CD14-positive monocyte (primary cell): ENCODE measurements around the gene KRT1. TPM values are rescaled to one million over a fixed set of nuclear protein-coding genes. Genes with fewer than 3 reads are reported as not detected.

Experiments used
- DNase-seq, 3 donors: peaks; one replicate each; pipeline ENCODE4 v3.0.0-alpha.2; 2011 to 2022
- H2AFZ ChIP-seq: 2 replicates; pipeline ENCODE4 v1.6.0; 2012; ENCODE audit warnings: mild to moderate bottlenecking, low read depth, low read length, inconsistent platforms; ENCODE audit not compliant: insufficient read depth, poor library complexity, severe bottlenecking
- H3K27ac ChIP-seq, 2 donors: 1 replicate in 1 of 2; 2 replicates in 1 of 2; pipeline ENCODE4 v1.5.1; 2012 to 2013; ENCODE audit warnings: low read length in 2 of 2, control low read depth in 1 of 2, inconsistent platforms in 1 of 2, low read depth in 1 of 2, mild to moderate bottlenecking in 1 of 2
- H3K27me3 ChIP-seq, 2 donors: one replicate each; pipeline versions ENCODE4 v1.6.0 to v1.6.1; 2011 to 2013; ENCODE audit warnings: low read length in 2 of 2; ENCODE audit not compliant: control insufficient read depth in 2 of 2, insufficient read depth in 2 of 2
- H3K36me3 ChIP-seq, 2 donors: replicated peaks in 1 of 2; 1 replicate in 1 of 2; 2 replicates in 1 of 2; pipeline versions ENCODE4 v1.5.1 to v1.6.1; 2012 to 2013; ENCODE audit warnings: low read length in 2 of 2, control low read depth in 1 of 2, inconsistent platforms in 1 of 2, mild to moderate bottlenecking in 1 of 2; ENCODE audit not compliant: insufficient read depth in 2 of 2, control insufficient read depth in 1 of 2
- H3K4me1 ChIP-seq, 2 donors: 1 replicate in 1 of 2; 2 replicates in 1 of 2; pipeline versions ENCODE4 v1.5.1 to v1.6.1; 2012 to 2013; ENCODE audit warnings: low read length in 2 of 2, control low read depth in 1 of 2, inconsistent platforms in 1 of 2, mild to moderate bottlenecking in 1 of 2, moderate library complexity in 1 of 2; ENCODE audit not compliant: insufficient read depth in 2 of 2, control insufficient read depth in 1 of 2
- H3K4me2 ChIP-seq: replicated peaks from 2 replicates; pipeline ENCODE3; 2012; ENCODE audit warnings: low read length, moderate library complexity, mild to moderate bottlenecking; ENCODE audit not compliant: poor library complexity, severe bottlenecking; ENCODE audit errors: extremely low read depth
- H3K4me3 ChIP-seq, 3 experiments: fragments of 200-600 bp in 1 of 3; sonication (generic) in 1 of 3; replicated peaks in 1 of 3; 1 replicate in 2 of 3; 2 replicates in 1 of 3; pipeline ENCODE4 v1.5.1; 2011 to 2013; ENCODE audit warnings: low read length in 3 of 3, mild to moderate bottlenecking in 3 of 3, control low read depth in 2 of 3, low read depth in 2 of 3, inconsistent platforms in 1 of 3, moderate library complexity in 1 of 3
- H3K79me2 ChIP-seq: 2 replicates; pipeline ENCODE4 v1.6.0; 2012; ENCODE audit warnings: mild to moderate bottlenecking, control low read depth, inconsistent platforms, low read length, moderate library complexity; ENCODE audit not compliant: insufficient read depth
- H3K9ac ChIP-seq: 2 replicates; pipeline ENCODE4 v1.6.0; 2017; ENCODE audit warnings: low read length, mild to moderate bottlenecking; ENCODE audit not compliant: insufficient read depth, poor library complexity, severe bottlenecking
- H3K9me3 ChIP-seq, 2 donors: replicated peaks in 1 of 2; 1 replicate in 1 of 2; 2 replicates in 1 of 2; pipeline versions ENCODE4 v1.5.1 to v1.6.1; 2012 to 2013; ENCODE audit warnings: low read length in 2 of 2, control low read depth in 1 of 2; ENCODE audit not compliant: control insufficient read depth in 1 of 2, insufficient read depth in 1 of 2
- H4K20me1 ChIP-seq: 2 replicates; pipeline ENCODE4 v1.6.0; 2012; ENCODE audit warnings: mild to moderate bottlenecking, low read length, control low read depth, moderate library complexity; ENCODE audit not compliant: insufficient read depth
- H3K27ac Mint-ChIP-seq, 7 donors: one replicate each; pipeline ENCODE4 v1.8.0; 2020; ENCODE audit warnings: mild to moderate bottlenecking in 7 of 7, mixed read lengths in 7 of 7, moderate library complexity in 6 of 7, inconsistent platforms in 2 of 7
- H3K27me3 Mint-ChIP-seq, 3 donors: one replicate each; pipeline ENCODE4 v1.8.0; 2021 to 2022; ENCODE audit warnings: low read depth in 3 of 3, mild to moderate bottlenecking in 3 of 3, mixed read lengths in 3 of 3, moderate library complexity in 3 of 3, inconsistent platforms in 1 of 3
- H3K36me3 Mint-ChIP-seq, 2 donors: one replicate each; pipeline ENCODE4 v1.8.0; 2020; ENCODE audit warnings: mixed read lengths in 2 of 2, inconsistent platforms in 1 of 2, mild to moderate bottlenecking in 1 of 2
- H3K4me1 Mint-ChIP-seq: one replicate; pipeline ENCODE4 v1.8.0; 2020; ENCODE audit warnings: mild to moderate bottlenecking, mixed read lengths
- H3K4me3 Mint-ChIP-seq, 2 donors: one replicate each; pipeline ENCODE4 v1.8.0; 2020; ENCODE audit warnings: mild to moderate bottlenecking in 2 of 2, mixed read lengths in 2 of 2, moderate library complexity in 1 of 2
- H3K9me3 Mint-ChIP-seq, 7 donors: one replicate each; pipeline ENCODE4 v1.8.0; 2020 to 2022; ENCODE audit warnings: mixed read lengths in 7 of 7, mild to moderate bottlenecking in 6 of 7, moderate library complexity in 6 of 7, inconsistent platforms in 2 of 7
- WGBS: methylation state at CpG from one replicate; pipeline ENCODE4 v1.1.5; 2013; ENCODE audit warnings: missing lambda C conversion rate; ENCODE audit not compliant: insufficient coverage; 5-methylcytosine and 5-hydroxymethylcytosine counted together
- intact Hi-C, 2 donors: fragments of 100-400 bp; cut with micrococcal nuclease; formaldehyde crosslinking; loops; one replicate each; pipeline versions ENCODE4 v1.15.0 to v1.15.1; 2023
- polyA plus RNA-seq, 3 donors: library from polyadenylated mRNA; depleted of rRNA in 1 of 3; unstranded in 2 of 3; stranded (reverse) in 1 of 3; fragments of 300-500 nt in 2 of 3; fragments of >200 nt in 1 of 3; fragmentation: Illumina TruSeq in 2 of 3; gene quantifications; 1 replicate in 2 of 3; 2 replicates in 1 of 3; pipeline ENCODE4 v1.2.3, GENCODE V29; 2012 to 2021
- TF ChIP-seq, protein P1 (sequence below): fragments of 200-600 bp; IDR thresholded peaks from one replicate; pipeline ENCODE4 v1.8.0; 2022; ENCODE audit warnings: antibody characterized with exemption, mild to moderate bottlenecking

KRT1 gene
- polyA plus RNA-seq, 3 donors = not detected

DNA sequence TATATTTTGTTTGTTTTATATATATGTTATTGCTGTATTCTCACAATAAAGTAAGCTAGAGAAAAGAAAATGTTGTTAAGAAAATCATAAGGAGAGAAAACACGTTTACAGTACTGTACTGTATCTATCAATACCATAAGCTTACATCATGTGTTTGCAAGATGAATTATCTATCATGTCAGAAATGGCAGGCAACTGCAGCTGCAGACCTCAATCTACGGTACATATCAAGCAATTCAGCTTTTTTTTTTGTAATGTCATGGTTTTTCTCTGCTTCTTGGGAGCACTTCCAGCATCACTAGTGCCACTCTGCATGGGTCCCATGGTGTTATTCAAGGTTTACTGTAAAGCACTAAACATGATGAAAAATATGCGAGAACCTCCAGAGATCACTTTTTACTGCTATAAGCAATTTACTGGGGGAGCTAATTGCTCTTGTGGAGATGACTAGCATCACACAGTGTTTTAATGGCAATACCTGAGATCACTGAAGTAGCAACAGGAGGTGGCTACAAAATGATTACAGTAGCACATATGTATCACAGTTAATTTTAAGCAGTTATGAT is 19.2 kb downstream of the KRT1 start:
- Histone ChIP-seq H3K4me1 (no peaks in the 10 kb centered on the region), H4K20me1 (no peaks in the 10 kb centered on the region), H3K4me3 (no peak overlapping the region), H3K36me3 (no peaks in the 10 kb centered on the region), H3K9me3 (no peaks in the 10 kb centered on the region), H3K27me3 (no peaks in the 10 kb centered on the region), H3K79me2 (no peaks in the 10 kb centered on the region), H3K4me2 (no peak overlapping the region), H3K9ac (no peak overlapping the region), H2AFZ (no peak overlapping the region), H3K27ac (no peak overlapping the region)
- H3K27me3 Mint-ChIP-seq = peaks cover 0 to 4% (median 2%) of the 10 kb centered on the region in 3 donors
- no peaks in the 10 kb centered on the region for H3K4me1 Mint-ChIP-seq
- no peak overlapping the region for H3K27ac Mint-ChIP-seq
- no peak for DNase-seq
- peaks cover 0 to 2% (median 0%) of the 10 kb centered on the region in 7 donors for H3K9me3 Mint-ChIP-seq
- H3K36me3 Mint-ChIP-seq = no peaks in the 10 kb centered on the region
- intact Hi-C loops = no loop called here
- WGBS = 100% methylated on average over 1 of the region's 3 CpGs
- no peak overlapping the region for H3K4me3 Mint-ChIP-seq
- TF ChIP-seq, protein P1, sequence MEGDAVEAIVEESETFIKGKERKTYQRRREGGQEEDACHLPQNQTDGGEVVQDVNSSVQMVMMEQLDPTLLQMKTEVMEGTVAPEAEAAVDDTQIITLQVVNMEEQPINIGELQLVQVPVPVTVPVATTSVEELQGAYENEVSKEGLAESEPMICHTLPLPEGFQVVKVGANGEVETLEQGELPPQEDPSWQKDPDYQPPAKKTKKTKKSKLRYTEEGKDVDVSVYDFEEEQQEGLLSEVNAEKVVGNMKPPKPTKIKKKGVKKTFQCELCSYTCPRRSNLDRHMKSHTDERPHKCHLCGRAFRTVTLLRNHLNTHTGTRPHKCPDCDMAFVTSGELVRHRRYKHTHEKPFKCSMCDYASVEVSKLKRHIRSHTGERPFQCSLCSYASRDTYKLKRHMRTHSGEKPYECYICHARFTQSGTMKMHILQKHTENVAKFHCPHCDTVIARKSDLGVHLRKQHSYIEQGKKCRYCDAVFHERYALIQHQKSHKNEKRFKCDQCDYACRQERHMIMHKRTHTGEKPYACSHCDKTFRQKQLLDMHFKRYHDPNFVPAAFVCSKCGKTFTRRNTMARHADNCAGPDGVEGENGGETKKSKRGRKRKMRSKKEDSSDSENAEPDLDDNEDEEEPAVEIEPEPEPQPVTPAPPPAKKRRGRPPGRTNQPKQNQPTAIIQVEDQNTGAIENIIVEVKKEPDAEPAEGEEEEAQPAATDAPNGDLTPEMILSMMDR = no peak

GRCh38 chr12:52659951-52660350 is 20.3 kb downstream of the KRT1 start:
- Histone ChIP-seq H3K4me2 (no peak overlapping the region), H3K4me1 (no peaks in the 10 kb centered on the region), H3K79me2 (no peaks in the 10 kb centered on the region), H3K9me3 (no peaks in the 10 kb centered on the region), H2AFZ (no peak overlapping the region), H3K4me3 (no peak overlapping the region), H3K27me3 (no peaks in the 10 kb centered on the region), H3K9ac (no peak overlapping the region), H3K27ac (no peak overlapping the region), H3K36me3 (no peaks in the 10 kb centered on the region), H4K20me1 (no peaks in the 10 kb centered on the region)
- TF ChIP-seq, protein P1 = no peak
- no peak overlapping the region for H3K4me3 Mint-ChIP-seq
- WGBS = 84% methylated on average over 4 of the region's 4 CpGs
- H3K36me3 Mint-ChIP-seq = no peaks in the 10 kb centered on the region
- peaks cover 0 to 2% (median 0%) of the 10 kb centered on the region in 7 donors for H3K9me3 Mint-ChIP-seq
- no peak for DNase-seq
- intact Hi-C loops = no loop called here
- no peaks in the 10 kb centered on the region for H3K4me1 Mint-ChIP-seq
- H3K27me3 Mint-ChIP-seq = peaks cover 0 to 8% (median 2%) of the 10 kb centered on the region in 3 donors
- H3K27ac Mint-ChIP-seq = no peak overlapping the region
